KOPT-K1 (cell line): ENCODE measurements around the gene CHAF1A.

Source experiments
- H3K27ac ChIP-seq: fragments of 200-600 bp; sonication (generic); 2 replicates; pipeline ENCODE4 v1.5.1; 2016; ENCODE audit warnings: antibody characterized with exemption, mild to moderate bottlenecking, low read depth, low read length; ENCODE audit not compliant: poor library complexity, severe bottlenecking
- H3K36me3 ChIP-seq: fragments of 200-600 bp; sonication (generic); 2 replicates; pipeline ENCODE4 v1.5.1; 2017; ENCODE audit warnings: antibody characterized with exemption, mild to moderate bottlenecking, low read length, moderate library complexity; ENCODE audit not compliant: insufficient read depth
- H3K9me3 ChIP-seq: fragments of 200-600 bp; sonication (generic); 2 replicates; pipeline ENCODE4 v1.5.1; 2017; ENCODE audit warnings: antibody characterized with exemption, low read length, mild to moderate bottlenecking; ENCODE audit not compliant: insufficient read depth, poor library complexity, severe bottlenecking

The CHAF1A gene

GRCh38 chr19:4483385-4483784 lies 80.9 kb downstream of the CHAF1A start:
- peaks cover 43% of the 10 kb centered on the region for H3K36me3 ChIP-seq

GRCh38 chr19:4487572-4487971 lies 85.1 kb downstream of the CHAF1A start:
- H3K9me3 ChIP-seq, result no peaks in the 10 kb centered on the region
- H3K27ac ChIP-seq, result no peak overlapping the region
- H3K36me3 ChIP-seq, result peaks cover 62% of the 10 kb centered on the region

More at GRCh38 chr19:4483385-4483784, 80.9 kb downstream of the CHAF1A start:
- H3K9me3 ChIP-seq, result no peaks in the 10 kb centered on the region
- no peak overlapping the region for H3K27ac ChIP-seq

- Histone ChIP-seq H3K27ac (no peak overlapping the region), H3K9me3 (no peaks in the 10 kb centered on the region), H3K36me3 (peaks cover 62% of the 10 kb centered on the region)
Measured at GRCh38 chr19:4488496-4488895, 86.1 kb downstream of the CHAF1A start.

- no peaks in the 10 kb centered on the region for H3K9me3 ChIP-seq
- peaks cover 80% of the 10 kb centered on the region for H3K36me3 ChIP-seq
- no peak overlapping the region for H3K27ac ChIP-seq
Measured at GRCh38 chr19:4491446-4491845, 89.0 kb downstream of the CHAF1A start.

- H3K9me3 ChIP-seq, result no peaks in the 10 kb centered on the region
- peaks cover 91% of the 10 kb centered on the region for H3K36me3 ChIP-seq
- no peak overlapping the region for H3K27ac ChIP-seq
Measured at GRCh38 chr19:4492337-4493103, 90.1 kb downstream of the CHAF1A start.
